Smooth muscle cell of the brain vasculature (primary cell): ENCODE data around the gene FALEC.
A peak's percentile ranks its signal among the peaks of the same experiment; 100 is the strongest.
"Not testable (repeated sequence)": the region's sequence is repeated elsewhere in the genome, so short reads cannot be mapped to it uniquely, and the experiment has no call there.

Source experiments
- DNase-seq: peaks from one replicate; pipeline ENCODE4 v3.0.0-alpha.2; 2012; ENCODE audit warnings: low read depth, low spot score

The FALEC gene

DNA sequence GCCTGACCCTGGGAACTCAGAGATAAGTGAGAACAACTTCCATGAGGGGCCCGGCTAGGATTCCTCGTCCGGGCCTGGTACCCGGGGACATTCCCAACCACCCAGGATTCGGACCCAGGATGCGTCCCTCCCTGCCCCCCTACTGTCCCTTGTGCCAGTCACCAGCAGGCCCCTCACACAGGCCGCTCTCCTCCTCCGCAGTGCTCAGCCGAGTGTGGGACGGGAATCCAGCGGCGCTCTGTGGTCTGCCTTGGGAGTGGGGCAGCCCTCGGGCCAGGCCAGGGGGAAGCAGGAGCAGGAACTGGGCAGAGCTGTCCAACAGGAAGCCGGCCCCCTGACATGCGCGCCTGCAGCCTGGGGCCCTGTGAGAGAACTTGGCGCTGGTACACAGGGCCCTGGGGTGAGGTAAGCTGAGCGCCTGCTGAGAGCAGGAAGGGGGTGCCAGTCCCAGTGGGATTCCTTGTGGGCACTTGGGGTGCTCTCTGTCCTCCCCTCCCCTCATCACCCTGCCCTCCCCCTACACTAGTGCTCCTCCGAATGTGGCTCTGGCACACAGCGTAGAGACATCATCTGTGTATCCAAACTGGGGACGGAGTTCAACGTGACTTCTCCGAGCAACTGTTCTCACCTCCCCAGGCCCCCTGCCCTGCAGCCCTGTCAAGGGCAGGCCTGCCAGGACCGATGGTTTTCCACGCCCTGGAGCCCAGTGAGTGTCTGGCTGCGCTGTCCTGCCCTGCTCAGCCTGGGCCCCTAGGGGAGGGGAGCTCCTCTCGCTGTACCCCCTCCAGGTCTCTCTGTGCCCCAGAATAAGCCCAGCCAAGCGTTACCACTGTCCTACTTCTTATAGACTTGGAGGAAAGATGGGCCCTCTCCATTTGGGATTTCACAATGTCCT lies 43.5 kb downstream of the FALEC start:
- no peak for DNase-seq

DNA sequence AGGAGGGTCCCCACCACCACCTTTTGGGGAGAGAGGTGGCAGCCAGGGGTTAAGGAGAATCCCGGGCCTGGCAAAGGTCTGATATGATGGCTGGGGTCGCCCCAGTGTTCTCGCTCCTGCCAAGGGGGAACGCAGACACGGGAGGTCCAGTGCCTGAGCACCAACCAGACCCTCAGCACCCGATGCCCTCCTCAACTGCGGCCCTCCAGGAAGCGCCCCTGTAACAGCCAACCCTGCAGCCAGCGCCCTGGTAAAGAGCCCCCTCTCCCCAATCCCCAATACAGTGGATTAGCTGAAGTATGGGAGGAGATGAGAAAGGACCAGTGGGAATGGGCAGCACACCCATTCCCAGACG lies 44.1 kb downstream of the FALEC start:
- no peak for DNase-seq

DNA sequence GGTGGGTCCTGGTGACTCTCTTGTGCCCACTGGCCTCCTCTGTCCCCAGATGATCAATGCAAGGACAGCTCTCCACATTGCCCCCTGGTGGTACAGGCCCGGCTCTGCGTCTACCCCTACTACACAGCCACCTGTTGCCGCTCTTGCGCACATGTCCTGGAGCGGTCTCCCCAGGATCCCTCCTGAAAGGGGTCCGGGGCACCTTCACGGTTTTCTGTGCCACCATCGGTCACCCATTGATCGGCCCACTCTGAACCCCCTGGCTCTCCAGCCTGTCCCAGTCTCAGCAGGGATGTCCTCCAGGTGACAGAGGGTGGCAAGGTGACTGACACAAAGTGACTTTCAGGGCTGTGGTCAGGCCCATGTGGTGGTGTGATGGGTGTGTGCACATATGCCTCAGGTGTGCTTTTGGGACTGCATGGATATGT lies 44.5 kb downstream of the FALEC start:
- no peak for DNase-seq

DNA sequence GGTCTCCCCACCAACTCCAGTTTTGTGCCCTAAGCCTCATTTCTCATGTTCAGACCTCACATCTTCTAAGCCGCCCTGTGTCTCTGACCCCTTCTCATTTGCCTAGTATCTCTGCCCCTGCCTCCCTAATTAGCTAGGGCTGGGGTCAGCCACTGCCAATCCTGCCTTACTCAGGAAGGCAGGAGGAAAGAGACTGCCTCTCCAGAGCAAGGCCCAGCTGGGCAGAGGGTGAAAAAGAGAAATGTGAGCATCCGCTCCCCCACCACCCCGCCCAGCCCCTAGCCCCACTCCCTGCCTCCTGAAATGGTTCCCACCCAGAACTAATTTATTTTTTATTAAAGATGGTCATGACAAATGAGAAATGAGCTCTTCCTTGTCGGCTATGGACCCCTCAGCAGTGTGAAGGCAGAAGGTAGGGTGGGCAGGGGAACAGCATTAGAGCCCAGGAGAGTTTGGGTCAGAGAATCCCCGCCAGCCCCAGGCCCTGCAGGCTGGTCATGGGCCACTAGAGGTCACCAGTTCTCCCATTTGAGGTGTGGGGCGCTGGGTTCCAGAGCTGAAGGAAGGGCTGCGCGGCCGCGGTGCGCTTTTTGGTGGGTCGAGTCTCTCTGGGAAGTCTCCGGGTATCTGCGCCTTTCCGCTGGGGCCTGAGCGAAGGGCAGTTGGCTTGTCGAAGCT lies 45.2 kb downstream of the FALEC start:
- no peak for DNase-seq

DNA sequence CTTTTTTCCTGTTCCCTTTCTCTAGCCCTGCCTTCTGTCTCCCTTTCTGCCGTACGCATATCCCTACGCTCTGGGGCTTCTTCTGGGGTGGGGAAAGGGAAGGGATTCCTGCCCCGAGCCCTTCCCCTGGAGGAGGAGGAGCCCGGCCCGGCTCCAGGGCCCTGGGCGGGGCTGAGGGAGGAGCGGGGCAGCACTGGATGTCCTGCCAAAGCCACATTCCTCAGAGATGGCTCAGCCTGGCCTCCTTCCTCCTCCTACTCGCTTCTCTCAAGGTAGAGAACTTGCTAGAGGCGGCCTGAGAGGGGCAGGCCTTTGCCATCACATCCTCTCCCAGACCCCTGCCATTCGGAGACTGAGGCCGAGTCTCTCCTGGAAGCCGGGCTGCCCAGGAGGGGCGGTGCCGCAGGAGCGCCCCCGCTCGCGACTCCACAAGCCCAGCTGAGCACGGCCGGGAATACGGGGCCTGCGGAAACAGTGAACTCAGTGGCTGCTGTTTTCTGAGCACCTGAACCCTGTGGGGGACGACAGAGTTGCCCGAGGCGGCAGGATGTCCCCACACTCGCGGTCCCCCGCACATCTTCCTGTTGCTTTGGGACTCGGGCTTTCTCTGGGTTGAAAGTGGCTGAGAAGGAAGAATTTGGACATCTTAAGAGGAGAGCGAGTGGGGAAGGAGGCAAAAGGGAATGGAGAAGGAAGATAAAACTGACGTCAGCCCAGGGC lies 45.9 kb downstream of the FALEC start:
- DNase-seq = peak; percentile 97

DNA sequence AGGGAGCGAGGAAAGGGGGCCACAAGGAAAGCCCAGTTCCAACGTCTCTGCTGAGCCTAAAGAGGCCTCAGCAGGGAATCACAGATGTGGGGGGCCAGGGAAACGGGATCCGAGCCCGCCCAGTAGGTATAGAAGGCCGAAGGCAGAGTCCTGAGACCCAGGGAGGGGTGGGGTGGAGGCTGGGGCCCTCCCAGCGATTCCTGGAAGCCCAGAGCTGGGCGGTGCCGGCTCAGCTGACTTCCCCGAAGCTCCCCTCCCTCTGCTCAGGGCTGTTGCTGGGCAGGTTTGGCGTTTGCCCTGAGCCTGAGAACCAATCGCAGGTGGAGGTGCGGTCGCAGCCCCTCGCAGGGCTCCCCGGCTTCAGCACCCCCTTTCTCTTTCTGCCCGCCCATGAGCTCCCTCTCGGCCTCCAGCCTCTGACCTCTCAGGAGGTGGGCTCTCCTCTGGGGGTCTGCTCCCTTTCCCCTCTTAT lies 46.5 kb downstream of the FALEC start:
- DNase-seq = peak; percentile 96

DNA sequence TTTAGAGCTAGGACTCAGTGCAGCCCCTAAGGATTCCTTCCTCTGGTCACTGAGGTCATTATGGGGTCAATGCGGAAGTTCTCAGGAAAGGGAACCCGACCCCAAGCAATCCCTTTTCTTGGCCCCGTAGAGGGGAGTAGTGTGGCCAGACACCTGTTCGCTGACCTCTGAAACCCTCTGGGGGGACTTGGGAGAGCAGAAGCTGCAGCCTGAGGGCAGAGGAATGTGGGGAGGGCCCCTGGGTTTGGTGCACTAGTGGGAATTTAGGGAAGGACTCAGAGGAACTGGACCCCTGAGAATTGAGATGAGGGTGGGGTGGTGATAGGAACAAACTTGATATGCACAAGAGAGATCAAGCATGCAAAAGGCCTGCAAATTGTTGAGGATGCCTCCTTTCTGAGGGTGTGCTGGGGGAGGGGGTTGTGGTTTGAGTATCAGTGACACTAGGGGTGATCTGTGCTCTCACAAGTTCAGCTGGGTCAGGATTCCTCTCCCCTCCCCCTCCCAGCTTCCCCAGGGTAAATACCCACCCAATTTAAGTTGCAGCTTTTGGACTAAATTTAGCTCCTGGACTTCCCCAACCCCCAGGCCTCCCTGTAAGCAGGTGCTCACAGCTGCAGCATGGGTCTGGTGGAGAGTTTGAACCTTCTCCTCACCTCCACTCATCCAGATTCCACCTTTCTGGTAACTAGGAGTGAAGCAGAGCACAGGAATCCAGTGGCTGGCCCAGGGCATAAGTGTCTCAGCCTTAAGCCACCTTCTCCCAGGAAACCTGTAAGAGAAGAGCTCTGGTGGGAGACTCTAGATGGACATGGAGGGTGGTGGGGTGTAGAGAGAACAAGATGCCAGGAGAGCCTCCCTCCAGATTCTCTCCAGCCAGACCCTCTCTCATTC lies 47.1 kb downstream of the FALEC start:
- no peak for DNase-seq

DNA sequence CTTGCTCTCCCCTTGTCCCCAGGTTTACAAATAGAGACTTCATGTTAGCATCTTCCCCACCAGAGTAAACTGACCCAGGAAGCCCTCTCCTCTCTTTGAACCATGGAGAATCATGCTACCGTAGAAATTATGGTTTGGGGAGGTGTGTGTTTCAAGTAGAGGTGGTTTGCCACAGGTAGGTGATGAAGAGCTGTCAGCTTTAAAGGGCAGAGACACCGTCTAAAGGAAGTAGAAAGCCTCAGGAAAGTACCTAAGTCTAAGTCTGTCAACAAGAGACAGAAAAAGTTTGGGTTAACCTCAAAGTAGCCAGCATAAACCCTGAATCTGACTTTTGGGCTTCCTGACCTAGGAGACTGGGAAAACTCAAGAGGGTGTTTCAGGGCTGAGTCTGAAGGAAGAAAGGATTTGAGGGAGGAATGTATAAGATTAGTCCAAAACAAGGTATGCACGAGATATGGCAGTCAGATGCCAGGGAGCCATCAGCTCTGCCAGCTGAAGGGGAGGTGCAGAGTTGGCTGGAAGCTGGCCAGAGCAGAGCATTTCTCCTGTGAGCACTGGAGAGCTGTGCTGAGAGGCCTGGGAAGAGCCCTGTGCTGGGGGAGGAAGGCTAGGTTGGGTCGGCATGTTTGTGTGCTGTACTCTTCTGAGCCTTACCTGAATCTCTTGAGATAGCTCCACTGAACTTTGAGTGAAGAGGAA lies 47.9 kb downstream of the FALEC start:
- no peak for DNase-seq

DNA sequence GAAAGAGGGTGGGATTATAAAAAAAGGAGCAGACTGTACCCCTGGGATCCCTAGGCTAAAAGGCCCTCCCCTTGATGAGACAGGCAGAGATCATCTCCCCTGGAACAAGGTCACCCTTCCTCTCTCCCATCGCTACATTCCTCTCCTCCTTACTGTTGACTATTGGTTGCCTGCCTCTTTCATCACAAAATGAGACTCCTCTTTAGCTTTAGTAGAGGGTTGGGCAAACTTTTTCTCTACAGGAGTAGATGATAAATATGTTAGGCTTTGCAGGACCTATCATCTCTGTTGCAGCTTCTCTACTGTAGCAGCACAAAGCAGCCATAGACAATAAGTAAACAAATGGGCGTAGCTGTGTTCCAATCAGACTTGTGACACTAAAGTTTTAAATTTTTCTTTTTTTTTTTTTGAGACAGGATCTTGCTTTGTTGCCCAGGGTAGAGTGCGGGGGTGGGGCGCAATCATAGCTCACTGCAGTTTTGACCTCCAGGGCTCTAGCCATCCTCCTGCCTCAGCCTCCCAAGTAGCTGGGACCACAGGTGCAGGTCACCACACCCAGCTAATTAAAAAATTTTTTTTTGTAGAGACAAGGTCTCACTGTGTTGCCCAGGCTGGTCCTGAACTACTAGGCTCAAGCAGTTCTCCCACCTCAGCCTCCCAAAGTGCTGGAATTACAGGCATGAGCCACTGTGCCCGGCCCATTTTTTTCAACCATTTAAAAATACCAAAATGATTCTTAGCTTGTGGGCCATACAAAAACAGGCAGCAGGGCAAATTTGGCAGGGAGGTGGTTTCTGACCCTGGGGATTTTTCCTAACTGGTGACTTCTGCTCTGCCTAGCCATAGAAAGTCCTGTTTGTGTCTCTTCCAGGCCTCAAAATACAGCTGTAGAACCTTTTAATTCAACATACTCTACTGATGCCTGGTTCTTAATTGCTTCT lies 48.8 kb downstream of the FALEC start:
- no peak for DNase-seq

DNA sequence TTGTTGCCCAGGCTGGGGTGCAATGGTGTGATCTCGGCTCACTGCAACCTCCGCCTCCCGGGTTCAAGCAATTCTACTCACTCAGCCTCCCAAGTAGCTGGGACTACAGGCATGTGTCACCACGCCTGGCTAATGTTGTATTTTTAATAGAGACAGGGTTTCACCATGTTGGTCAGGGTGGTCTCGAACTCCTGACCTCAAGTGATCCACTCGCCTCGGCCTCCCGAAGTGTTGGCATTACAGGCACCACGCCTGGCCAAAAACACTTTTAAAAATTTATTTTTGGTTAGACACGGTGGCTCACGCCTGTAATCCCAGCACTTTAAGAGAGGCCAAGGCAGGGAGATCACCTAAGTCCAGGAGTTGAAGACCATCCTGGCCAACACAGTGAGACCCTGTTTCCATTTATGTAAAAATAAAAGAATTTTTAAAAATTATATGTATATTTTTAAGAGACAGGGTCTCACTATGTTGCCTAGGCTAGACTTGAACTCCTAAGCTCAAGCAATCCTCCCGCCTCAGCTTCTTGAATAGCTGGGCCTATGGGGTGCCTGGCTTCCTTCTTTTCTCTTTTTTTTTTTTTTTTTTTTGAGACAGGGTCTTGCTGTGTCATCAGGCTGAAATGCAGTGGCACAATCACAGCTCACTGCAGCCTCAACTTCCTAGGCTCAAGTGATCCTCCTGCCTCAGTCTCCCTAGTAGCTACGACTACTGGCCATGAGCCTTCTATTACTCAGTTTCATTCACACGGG lies 49.9 kb downstream of the FALEC start:
- not testable (repeated sequence) for DNase-seq

DNA sequence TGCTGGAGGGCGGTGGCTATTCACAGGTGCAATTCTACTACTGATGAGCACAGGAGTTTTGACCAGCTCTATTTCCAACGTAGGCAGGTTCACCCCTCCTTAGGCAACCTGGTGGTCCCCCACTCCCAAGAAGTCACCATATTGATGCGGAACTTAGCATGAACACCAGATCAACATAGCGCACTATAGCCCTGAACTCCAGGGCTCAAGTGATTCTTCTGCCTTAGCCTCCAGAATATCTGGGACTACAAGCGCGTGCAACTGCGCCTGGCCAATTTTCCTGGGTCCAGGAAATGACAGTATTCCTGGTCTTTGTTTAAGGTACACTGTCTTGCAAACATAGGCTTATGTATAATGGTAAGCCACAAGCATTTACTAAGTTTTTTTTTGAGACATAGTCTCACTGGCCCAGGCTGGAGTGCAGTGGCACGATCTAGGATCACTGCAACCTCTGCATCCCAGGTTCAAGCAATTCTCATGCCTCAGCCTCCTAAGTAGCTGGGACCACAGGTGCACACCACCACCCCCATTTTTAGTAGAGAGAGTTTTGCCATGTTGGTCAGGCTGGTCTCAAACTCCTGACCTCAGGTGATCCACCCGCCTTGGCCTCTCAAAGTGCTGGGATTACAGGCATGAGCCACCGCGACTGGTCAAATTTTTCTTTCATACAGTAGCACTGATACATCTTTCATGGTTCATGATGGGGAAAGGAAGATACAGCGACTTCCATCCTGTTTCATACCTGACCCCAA lies 51.2 kb downstream of the FALEC start:
- no peak for DNase-seq

DNA sequence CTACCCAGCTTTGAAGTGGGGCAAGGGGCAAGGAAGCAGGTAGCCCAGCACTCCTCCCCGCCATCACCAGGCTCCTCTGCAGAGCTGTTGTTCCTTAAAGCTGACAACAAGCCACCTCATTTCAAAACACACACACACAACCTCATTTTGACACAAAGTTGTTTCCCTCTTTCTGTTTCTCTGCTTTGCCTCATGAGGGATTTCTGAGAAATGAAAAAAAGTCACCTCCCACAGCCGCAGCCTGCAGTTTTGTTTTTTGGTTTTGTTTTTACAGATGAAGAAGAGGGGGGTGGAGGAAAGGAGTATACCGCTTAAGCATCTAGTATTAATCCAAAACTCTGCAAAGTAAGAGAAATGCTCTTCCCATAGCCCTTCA lies 51.8 kb downstream of the FALEC start:
- no peak for DNase-seq

DNA sequence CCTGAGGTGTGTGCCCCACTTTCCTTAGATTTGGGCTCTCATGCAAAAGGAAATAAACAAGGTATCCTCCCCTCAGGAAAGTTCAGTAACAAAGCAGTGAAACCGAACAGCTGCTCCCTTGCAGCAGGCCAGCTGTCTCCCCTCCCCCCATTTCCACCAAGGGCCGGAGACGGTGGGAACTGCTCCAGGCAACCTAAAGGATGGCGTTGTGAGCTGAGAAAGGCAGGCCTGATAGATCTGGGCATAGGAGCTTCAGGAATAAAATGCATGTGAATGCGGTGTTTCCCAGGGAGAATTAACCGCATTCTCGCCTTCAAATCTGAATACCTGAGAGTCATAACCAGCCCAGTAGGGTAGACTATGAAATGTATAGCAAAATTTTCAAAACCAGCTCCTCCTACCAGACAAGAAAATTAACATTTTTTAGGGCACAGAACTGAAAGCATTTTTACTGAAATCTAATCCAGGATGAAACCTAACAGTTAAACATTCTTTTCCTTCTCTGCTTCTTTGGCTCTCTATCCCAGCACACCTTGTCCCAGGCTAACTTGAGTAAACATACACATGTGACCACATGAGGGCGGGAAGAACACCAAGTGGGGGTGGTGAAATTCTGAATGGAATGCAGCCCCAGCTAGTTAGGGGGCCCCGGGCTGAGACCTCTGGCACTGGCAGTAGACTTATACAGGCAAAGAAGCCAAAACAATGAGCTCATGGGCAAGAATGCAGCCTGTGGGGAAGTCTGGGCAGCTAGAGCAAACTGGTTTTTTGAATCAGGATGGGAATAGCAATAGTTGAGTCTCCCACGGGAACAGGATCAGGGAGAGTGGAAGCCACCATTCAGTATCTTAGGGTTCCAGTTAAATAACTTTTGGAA lies 52.4 kb downstream of the FALEC start:
- DNase-seq = peak; percentile 96

DNA sequence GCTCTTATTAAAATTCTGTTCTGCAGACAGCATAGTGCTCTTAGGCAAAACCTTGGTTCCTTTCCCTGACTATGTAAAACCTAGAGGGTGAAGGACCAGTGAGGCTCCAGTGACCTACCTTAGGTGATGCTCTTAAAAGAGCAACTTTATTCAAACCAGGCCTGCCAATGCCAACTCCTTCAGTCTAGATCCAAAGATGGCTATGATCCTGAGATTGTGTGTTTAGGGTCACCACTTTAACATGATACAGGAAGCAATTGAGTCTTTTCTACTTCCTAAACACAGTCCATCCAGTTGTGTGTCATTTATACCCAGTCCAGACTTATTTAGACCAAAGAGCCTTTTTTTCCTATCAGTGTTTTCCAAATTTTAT lies 53.0 kb downstream of the FALEC start:
- no peak for DNase-seq

DNA sequence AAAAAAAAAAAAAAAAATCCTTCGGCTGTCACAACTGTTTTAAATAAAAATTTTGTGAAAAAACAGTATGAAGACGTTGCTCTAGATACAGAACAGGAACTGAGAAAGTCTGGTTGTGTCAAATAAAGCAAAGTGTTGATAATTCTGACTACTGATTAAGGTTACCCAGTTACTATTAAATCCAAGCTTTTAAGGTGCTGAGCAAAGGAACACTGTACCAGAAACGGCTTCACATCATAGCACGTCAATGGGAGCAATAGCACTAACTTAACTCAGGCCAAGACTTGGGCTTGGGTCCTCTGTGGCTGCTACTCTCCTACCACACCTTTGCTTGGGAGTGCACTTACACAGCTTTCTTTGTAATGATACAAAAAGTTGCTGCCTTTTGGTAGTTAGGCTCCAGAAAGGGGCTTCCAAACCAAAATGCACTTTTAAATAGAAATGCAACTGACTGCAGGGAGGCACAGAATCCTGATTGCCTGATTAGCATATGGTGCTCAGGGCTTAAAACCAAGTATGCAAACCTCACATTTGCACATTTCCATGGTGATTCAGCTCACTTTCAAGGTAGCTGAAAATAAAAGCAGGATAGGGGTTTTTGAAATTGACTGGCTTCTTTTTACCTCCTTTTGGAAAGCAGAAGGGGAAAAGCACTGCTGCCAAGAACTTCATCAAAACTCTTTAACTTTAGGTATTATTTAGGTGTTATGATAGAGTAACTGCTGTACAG lies 57.5 kb downstream of the FALEC start:
- DNase-seq = no peak

DNA sequence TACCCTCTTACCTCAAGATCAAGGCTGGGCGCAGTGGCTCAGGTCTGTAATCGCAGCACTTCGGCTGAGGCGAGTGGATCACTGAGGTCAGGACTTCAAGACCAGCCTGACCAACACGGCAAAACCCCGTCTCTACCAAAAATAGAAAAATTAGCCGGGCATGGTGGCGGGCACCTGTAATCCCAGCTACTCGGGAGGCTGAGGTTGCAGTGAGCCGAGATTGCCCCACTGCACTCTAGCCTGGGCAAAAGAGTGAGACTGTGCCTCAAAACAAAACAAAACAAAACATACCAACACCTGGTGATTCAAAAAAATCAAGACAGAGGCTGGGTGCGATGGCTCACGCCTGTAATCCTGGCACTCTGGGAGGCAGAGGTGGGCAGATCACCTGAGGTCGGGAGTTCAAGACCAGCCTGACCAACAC lies 58.1 kb downstream of the FALEC start:
- not testable (repeated sequence) for DNase-seq
